Stimulated activated CD4-positive, alpha-beta T cell treated with anti-CD3 and anti-CD28 coated beads, Interleukin-12 subunit alpha, Interleukin-12 subunit beta, amount 100 ng/mL, for 24 hours (primary cell): ENCODE results near the gene SEMA3E.
"Not testable (repeated sequence)": the region's sequence is repeated elsewhere in the genome, so short reads cannot be mapped to it uniquely, and the experiment has no call there.

Experiments
- DNase-seq, 2 experiments: peaks; one replicate each; pipeline ENCODE4 v3.0.0-alpha.2; 2020; ENCODE audit warnings: low read depth in 2 of 2

The SEMA3E gene

DNA sequence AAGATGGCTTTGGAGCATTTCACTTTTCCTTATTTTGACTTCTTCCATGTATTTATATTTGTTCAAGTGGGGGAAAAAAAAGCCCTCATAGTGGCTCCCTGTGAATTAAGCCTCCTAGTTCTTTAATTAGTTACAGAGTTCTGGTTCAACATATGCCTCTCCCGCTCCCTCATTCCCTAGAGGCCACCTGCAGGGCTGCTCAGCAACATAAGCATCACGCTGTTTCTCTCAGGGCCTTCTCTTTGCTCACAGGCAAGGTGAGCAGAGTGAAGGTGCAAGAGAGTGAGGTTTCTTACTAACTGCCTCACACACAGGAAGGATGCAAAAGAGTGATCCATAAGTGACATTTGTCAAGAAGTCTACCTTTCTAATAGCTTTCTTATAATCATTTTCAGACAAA, 196.7 kb downstream of the SEMA3E start:
- DNase-seq = no peak

DNA sequence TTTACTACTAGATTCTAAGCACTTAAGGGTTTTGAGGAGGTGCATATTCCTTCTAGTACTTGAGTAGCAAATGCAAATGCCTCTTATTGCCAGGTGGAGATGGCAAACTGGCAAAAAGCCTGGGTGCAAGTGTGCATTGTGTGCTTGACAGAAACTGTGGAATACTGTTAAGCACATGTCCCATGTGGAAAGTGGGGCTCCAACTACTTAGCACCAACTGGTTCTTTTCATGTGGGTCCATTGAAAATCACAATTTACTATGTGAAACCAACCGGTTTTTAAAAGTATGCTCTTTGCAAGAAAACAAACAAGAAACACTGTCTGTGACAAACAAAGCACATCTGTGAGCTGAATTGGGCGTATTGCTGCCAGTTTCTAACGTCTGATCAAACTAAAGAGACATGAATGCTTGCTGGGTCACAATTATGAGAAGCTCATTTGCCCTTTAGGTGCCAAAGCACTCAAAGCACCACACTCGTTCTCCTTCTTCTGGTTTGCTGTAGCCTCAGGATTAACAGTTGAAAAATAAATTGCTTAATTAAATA, 197.4 kb downstream of the SEMA3E start:
- no peak for DNase-seq

DNA sequence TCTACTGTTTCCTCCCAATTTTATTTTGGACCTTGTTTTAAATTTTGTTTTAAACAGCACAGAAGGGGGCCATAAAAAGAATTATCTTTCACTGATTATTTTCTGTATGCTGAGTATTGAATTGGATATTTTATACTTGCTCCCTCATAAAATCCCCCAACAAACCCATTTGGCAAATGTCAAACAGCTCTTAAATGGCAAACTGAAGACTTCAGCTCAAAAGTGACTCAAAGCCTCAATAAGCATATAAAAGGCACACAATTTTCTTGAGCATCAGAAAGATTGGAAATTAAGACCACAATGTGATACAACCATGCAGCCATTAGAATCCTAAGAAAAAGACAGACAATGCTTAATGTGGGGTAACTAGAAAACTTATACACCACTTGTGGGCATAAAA, 199.2 kb downstream of the SEMA3E start:
- no peak for DNase-seq

DNA sequence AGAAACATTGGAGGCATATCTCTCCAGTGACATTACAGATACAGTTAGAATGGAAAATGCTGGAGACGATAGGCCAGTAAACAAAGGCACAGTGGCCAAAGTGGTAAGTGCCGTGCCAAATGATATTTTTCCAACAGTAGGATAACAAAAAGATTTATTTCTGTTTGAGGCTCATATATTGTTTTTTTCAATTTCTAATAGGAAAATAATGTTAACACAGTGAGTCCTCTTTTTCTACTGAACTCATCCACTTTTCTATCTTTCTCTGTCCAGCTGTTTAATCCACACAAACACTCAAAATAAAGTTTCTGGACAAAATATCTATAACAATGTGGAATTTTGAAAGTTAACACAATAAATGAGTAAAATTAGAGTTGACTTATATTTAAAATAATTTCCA, 201.3 kb downstream of the SEMA3E start:
- DNase-seq = no peak

DNA sequence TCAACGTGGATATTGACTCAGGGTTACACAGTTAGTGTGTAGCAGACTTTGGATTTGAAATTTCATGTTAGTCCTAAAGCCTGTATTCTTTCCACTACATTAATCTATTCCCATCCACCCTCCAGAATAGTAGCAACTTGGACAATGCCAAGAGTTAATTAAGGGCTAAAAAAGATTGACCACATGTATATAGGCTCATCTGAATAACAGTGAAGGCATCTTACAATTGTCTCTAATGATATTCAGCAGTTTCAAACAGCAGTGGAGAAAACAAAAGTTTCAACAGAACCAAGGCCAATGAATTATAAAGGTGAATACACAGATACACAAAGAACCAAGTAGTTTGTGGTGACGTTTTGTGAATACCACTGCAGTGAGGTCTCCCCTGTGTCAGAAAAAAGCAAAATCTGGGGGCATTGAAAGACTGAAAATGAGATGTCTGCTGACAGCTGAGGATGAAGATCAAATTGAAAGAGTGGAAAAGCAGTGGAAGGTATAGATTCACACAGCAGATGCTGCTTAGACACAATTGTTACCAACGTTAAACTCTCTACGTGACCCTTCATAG, 202.8 kb downstream of the SEMA3E start:
- no peak for DNase-seq

DNA sequence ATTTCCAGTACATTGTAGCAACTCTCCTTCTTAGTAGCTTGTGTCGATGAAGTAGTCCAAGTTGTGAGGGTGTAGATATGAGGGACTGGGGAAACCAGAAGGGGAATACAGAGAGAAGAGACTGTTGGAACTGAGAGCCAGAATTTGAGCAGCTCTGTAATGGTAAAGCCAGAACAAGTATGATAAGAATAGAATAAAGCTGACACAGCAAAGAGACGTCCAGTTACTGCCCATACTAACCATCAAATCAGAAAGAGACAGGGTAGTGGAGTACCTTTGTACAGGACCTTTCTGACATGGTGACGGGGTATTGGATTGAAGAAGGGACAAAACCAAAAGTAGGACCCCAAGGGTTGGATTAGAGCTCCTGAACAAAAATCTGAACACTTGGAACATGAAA, 206.0 kb downstream of the SEMA3E start:
- DNase-seq = no peak

DNA sequence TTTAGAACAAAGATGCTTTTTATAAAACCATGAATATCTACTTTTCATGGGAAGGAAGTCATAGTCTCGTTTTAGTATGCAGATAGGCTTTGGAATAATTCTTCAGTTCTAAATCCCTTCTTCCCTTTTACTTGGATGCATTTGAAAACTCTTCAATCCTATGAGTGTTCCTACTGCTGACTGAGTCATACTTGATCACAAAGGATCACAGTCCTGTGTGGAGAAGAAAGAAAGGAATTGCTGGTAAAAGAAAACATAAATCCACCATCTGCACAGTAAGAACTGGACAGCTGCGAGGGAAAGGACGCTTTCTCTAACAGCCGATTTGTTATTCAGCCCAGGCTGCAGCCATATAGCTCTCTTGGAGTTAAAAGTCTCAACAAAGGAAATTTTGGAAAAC, 209.9 kb downstream of the SEMA3E start:
- no peak for DNase-seq

DNA sequence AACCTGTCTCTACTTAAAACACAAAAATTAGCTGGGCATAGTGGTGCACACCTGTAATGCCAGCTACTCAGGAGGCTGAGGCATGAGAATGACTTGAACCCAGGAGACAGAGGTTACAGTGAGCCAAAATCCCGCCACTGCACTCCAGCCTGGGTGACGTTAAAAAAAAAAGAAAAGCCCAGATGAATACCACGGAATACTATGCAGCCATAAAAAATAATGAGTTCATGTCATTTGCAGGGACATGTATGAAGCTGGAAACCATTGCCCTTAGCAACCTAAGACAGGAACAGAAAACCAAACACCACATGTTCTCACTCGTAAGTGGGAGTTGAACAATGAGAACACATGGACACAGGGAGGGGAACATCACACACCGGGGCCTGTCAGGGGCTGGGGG, 218.7 kb downstream of the SEMA3E start:
- not testable (repeated sequence) for DNase-seq

DNA sequence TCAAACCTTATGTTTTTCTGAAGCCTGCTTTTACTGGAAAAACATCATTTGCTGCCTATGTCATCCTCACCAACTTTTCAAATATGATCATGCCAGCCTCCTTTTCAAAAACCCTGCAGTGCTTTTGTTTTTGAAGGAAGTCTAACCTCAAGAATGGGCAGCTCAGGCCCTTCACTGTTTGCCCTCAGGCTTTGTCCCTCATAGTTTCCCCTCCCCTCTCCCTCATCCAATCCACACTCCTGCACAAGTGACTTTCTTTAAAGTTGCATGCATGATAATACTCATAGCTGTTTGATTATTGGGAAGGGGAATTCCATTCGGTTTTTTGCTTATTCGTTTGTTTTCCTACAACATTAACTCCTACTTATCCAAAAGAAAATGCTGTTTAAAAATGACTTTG, 219.4 kb downstream of the SEMA3E start:
- DNase-seq = no peak

DNA sequence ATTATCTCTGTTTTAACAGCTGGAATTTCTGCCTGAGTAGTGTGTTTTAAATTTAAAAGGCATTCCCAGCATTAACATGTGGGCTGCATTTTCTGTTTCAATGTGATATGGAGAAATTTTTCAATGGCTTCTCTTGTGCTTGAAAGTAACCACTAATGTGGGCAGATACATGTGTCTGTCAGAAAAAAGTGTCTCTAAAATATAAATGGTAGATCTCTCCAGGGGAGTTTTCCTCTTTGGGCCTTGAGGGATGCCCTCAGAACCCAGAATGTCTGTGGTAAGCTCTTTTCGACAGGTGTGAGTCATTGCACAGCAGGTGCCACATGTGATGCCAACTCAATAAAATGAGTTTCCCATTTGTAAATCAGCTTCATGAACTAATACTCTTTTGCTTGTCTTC, 221.1 kb downstream of the SEMA3E start:
- no peak for DNase-seq

DNA sequence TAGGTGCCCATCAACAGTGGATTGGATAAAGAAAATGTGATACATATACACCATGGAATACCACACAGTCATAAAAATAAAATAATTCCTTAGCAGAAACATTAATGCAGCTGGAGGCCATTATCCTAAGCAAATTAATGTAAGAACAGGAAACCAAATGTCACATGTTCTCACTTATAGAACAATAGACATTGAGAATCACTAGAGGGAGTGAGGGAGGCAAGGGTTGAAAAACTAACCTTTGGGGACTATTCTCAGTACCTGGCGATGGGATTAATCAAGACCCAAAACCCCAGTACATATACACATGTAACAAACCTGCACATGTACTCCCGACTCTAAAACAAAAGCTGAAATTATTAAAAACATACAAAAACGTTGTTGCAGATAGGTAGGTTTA, 222.6 kb downstream of the SEMA3E start:
- no peak for DNase-seq

DNA sequence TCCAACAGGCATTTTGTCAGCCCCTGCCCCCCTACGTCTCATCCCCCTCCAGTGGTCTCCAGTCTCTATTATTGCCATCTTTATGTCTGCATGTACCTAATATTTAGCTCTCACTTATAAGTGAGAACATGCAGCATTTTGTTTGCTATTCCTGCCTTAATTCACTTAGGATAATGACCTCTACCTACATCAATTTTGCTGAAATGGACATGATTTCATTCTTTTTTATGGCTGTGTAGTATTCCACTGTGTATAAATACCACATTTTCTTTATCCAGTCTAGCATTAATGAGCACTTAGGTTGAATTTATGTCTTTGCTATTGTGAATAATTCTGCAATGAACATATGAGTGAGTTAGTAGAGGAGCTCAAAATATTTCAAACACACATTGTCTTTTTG, 229.9 kb downstream of the SEMA3E start:
- no peak for DNase-seq

DNA sequence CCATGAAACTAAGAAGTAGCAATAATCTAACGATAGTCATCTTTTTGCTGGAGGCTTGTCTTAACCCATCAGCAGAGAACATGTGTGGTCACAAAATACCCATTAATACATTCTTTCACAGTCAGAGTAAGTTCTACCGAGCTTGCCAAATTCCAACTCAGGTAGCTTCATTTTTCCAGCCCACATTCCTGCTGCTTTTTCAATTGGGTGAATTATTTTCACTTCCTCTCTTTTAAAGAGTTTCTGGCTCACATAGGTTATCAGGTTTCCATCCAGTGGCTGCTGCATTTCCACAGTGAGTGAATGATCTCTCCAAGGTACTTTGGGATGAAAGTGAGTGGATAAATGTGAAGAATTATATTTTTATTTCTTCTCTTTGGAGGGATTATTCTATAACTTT, 233.1 kb downstream of the SEMA3E start:
- DNase-seq = no peak

DNA sequence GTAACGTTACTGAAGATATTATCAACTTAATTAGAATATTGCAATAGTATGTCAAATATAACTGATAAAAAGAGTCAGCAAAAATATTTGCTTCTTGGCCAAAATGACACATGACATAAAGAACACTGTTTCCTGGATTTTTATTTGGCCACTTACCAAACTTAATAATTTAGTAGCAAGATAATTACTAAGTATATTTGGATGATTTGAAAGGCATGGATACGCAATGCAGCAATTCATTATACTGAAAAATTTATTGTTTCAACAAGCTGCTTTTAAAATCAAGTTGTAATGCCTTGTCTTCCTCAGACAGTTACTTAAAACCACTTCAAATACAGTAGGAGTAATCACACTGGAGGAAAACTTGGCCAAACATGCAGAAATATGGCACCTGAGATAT, 234.0 kb downstream of the SEMA3E start:
- DNase-seq = no peak

DNA sequence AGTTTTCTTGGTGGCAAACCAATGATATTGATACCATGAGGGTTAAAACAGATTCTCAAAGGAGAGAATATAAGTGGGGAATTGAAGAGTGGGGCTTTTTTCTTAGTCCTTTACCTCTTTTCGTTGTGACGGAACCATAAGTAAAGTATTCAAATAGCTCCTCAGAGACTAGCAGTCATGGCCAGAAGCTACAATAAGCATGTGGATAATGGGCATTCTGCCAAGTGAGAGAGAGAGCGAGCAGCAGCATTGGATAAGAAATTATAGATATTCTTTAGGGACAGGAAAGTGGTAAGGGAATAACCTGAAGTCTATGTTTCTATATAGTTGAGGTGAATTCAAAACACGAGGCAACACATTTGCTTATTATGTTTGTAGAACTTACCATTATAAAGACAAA, 235.1 kb downstream of the SEMA3E start:
- no peak for DNase-seq

DNA sequence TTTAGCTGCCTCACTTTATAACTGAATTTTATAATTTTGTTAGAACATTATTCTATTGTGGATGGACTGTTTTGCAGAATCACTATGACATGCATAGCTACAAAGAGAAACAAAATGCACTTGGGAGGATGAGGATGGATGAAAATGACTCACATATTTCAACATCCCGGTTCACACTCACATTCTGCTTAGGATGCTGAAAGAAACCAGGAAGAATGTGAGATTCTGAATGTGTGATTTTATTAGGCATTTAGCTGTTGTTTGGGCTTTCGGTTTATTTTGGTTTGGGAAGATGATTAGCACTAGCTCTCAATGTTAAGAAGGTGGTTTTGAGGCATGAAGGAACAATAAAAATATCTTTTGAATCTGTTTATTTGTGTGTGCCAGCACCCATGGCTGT, 235.5 kb downstream of the SEMA3E start:
- DNase-seq = no peak

DNA sequence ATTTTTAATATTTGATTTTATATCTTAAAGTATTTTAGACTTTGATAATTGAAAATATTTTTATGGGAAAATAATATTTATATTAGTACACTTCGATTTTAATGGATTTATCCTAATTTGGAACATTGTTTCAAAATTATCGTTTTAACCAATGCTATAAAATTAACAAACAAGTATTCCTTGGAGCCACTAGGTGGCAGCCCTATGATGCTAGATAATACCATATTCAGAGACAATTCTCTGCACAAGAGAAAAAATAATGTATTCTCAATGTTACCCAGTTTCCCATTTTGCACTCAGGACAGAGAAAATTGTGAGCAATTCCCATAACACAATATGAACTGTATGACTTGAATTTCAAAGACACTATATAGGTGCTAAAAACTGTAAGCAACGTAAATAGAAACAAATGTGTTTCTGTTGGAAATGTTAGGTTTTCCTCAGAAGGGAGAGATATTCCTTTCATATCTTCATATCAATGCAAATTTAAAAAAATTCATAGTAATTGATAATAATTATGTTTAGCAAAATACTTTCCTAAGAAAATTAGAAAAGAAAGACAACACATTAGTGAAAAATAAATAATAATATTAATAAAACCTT, 237.8 kb downstream of the SEMA3E start:
- no peak for DNase-seq

DNA sequence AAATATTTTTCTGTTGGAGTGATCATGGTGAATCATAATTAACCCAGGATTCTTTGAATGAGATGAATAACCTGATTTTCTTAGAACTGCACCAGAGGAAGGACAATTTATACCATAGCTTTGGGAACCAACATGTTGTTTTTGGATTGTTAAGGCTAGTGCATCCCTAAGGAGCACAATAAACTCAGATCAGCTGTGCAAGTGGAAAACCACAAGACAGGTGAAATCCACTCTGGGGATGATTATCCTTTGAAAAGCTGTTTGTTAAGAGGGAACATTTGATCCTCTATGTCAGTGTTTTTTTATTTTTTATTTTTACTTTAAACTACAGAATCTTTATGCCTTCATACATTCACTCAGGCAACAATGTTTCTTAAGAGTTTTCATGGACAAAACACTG, 254.2 kb downstream of the SEMA3E start:
- DNase-seq = no peak

DNA sequence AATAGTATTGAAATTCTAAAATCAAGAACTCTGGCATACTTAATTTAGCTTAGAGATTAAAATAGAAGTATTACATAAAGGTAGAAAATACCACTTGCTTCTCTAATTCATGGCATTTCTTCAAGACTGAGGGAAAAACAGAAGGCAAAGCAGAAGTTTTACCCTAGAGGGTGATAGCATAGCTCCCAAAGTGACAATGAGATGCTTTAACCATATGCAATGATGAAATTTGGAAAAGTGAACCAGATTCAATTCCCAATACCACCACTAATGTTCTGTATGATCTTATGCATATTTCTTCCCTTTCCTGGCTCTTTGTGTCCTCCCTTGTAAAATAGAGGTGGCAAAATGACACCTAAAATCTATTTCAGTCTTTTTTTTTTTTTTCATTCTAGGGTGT, 260.5 kb downstream of the SEMA3E start:
- DNase-seq = no peak

DNA sequence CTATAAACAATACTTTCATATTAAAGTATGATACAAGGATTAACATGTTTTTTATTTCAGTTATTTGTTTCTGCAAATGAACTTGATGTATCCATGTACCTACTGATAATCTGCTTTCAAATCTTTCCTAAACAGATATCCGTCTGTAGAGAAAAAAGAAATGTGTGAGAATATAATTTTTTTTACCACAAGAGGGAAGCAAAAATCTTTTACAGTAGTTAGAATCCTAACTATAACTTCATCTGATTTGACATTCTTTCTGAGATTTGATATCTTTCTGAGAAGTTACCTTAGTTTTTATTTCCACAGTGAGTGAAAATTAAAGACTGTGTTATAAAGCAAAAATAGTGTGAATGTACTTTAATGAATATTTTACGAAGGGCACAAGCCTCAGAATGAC, 282.3 kb downstream of the SEMA3E start:
- DNase-seq = no peak

DNA sequence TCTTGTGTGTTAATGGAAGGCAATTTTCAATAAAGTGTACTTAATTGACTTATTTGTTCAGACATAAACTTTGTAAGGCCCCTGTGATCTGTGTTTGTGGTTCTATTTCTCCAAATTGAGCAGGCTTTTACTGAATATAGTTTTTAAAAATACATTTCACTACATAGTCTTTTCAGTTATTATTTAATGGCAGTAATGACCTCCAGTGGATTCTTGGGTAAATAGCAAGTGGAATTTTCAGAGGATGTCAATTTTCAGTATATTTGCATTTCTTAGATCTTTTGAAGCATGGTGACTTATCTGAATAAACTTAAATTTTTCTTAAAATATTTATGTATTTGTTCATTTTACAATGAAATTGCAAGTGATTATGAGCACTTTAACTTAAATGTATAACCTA, 283.2 kb downstream of the SEMA3E start:
- DNase-seq = no peak

DNA sequence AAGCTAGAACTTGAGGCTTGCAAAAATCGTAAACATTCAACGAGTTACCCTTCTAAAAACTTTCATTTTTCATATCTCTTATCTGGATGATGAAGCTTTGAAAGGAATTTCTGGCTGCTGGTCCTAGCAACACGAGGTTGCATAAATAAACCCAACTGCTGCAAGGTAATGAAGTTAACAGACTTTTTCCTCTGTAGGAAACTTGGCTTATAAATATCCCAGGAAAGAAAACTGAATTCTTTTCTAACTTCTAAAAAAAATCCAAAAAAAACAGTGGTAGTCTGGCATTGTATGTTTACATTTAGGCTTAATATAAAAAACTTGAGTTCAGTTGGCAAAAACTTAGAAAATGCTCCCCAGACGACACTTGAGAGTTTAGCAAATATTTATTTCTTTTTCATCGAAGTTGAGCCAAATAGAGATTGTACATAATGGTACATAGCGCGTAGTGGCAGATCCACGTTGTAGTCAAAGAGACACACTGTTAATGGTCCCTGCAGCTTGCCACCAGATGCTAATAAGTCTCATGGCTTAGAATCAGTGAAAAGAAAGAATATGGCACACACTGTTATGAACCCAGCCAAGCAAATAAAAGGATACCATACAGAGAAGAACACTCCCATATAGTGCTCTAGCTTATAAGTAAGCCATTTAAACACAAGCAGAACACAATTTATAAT, 285.9 kb downstream of the SEMA3E start:
- DNase-seq = no peak

DNA sequence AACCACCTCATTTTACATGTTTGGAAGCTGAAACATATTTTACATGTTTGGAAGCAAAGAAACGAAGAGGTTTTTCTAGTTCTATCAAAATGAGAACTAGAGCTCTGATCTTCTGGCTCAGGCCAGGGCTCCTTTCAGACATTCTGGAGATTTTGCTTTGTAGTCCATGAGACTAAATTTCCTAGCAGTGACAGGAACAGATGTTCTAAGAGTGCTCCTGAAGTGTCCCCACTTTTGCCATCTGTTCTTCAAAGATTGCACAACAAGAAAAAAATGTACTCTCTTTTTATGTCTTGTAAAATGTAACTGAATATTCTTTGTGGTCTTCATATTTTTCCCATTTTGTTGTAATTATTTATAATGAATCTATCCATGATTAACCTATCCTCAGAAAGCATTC, 289.8 kb downstream of the SEMA3E start:
- DNase-seq = no peak
